Panc1 (cell line): ENCODE data around the gene ADPRH. TPM values are rescaled to one million over a fixed set of nuclear protein-coding genes. Genes with fewer than 3 reads are reported as not detected.

ENCODE experiments used
- ATAC-seq: fragments of 200-7000 bp; cut with Tn5 transposase; 2 replicates; pipeline ENCODE4 v1.9.1; 2020; ENCODE audit warnings: mild to moderate bottlenecking, moderate library complexity
- BruUV-seq: library from RNA; stranded (reverse); fragments of 400-500 nt; replicated peaks from 2 replicates; lab custom pipeline; 2021; lab: Mats Ljungman, UMichigan
- CTCF ChIA-PET: fragments of 300-600 bp; sonication (Branson Sonifier 250); formaldehyde crosslinking; loops from one replicate; lab custom pipeline; 2022; ENCODE audit warnings: antibody characterized with exemption; lab: Charles Lee
- POLR2A ChIA-PET: fragments of 300-600 bp; sonication (Branson Sonifier 250); formaldehyde crosslinking; loops from one replicate; lab custom pipeline; 2022; ENCODE audit warnings: antibody characterized with exemption; lab: Charles Lee
- DNase-seq: peaks from one replicate; pipeline ENCODE4 v3.0.0-alpha.2; 2010; ENCODE audit warnings: low read depth, low spot score
- H3K27ac ChIP-seq: 2 replicates; pipeline ENCODE4 v1.5.1; 2011; ENCODE audit warnings: mild to moderate bottlenecking, low read length, inconsistent platforms
- H3K27me3 ChIP-seq: fragments of 200-500 bp; sonication (Bioruptor generic); 2 replicates; pipeline ENCODE4 v1.6.0; 2014; ENCODE audit warnings: low read length, inconsistent platforms; ENCODE audit not compliant: control insufficient read depth, insufficient read depth
- H3K36me3 ChIP-seq: fragments of 200-500 bp; sonication (Bioruptor generic); 2 replicates; pipeline ENCODE4 v1.5.1; 2014; ENCODE audit warnings: inconsistent platforms, mild to moderate bottlenecking, low read length, moderate library complexity; ENCODE audit not compliant: control insufficient read depth, insufficient read depth
- H3K4me1 ChIP-seq: 2 replicates; pipeline ENCODE4 v1.5.1; 2011; ENCODE audit warnings: inconsistent platforms, mild to moderate bottlenecking, low read length, moderate library complexity; ENCODE audit not compliant: control insufficient read depth, insufficient read depth
- H3K4me3 ChIP-seq, 2 experiments: 2 replicates each; pipeline ENCODE4 v1.5.1; 2011 to 2012; ENCODE audit warnings: low read depth in 2 of 2, low read length in 2 of 2, mild to moderate bottlenecking in 2 of 2, inconsistent platforms in 1 of 2, moderate library complexity in 1 of 2
- H3K9me3 ChIP-seq: fragments of 200-500 bp; sonication (Bioruptor generic); 2 replicates; pipeline ENCODE4 v1.5.1; 2014; ENCODE audit warnings: low read depth, mild to moderate bottlenecking, inconsistent platforms, low read length, moderate library complexity; ENCODE audit not compliant: control insufficient read depth, insufficient read depth
- POLR2AphosphoS5 ChIP-seq: IDR thresholded peaks from 2 replicates; pipeline ENCODE4 v1.6.1; 2012; ENCODE audit warnings: mild to moderate bottlenecking, low read depth, low read length, moderate library complexity
- REST ChIP-seq, 2 experiments: IDR thresholded peaks; 2 replicates each; pipeline ENCODE4 v1.6.1; 2011 to 2012; ENCODE audit warnings: low read depth in 2 of 2, control low read depth in 1 of 2, low read length in 1 of 2, mild to moderate bottlenecking in 1 of 2, moderate library complexity in 1 of 2; ENCODE audit not compliant: insufficient read depth in 1 of 2
- SIN3A ChIP-seq: IDR thresholded peaks from 2 replicates; pipeline ENCODE4 v1.6.1; 2012; ENCODE audit warnings: low read depth, mild to moderate bottlenecking, low read length, moderate library complexity, borderline replicate concordance; ENCODE audit not compliant: insufficient read depth
- TCF7L2 ChIP-seq: IDR thresholded peaks from 2 replicates; pipeline ENCODE4 v1.6.1; 2011; ENCODE audit warnings: mild to moderate bottlenecking, low read depth, low read length, inconsistent platforms
- in situ Hi-C: cut with HindIII; loops from 2 replicates; pipeline ENCODE4 v1.10.0; 2016; ENCODE audit warnings: low sequenced_read_pairs, low pct_unique_long_range_greater_than_20kb
- intact Hi-C: fragments of 100-400 bp; cut with micrococcal nuclease; formaldehyde crosslinking; loops from one replicate; pipeline ENCODE4 v1.10.0; 2022; ENCODE audit not compliant: unreplicated experiment
- total RNA-seq: library from RNA; stranded (reverse); gene quantifications from one replicate; pipeline ENCODE4 v1.2.1, GENCODE V29; 2021; ENCODE audit not compliant: unreplicated experiment
- TF ChIP-seq, protein P1 (sequence below): fragments of 450-650 bp; IDR thresholded peaks from 2 replicates; pipeline ENCODE4 v1.5.1; 2017; ENCODE audit warnings: mild to moderate bottlenecking

Gene ADPRH
- total RNA-seq, 1 experiment from 2014 or later = 7.8 TPM

DNA sequence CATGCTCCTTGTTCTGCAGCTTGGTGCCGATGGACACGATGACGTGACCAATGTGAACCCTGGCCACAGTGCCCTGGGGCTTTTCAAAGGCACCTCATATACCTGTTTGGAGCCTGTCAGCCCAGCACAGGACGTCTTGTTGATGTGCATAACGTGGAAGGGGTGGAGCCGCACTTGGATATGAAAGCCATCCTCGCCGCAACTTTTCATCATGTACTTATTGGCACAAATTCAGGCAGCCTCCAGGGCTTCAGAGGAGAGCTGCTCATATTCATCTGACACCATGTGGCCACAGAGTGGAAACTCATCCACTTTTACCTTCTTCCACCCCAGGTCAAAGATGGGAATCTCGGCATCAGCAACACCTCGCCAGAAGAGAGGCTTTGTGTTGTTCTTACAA lies 56.4 kb downstream of the ADPRH start:
- POLR2A ChIA-PET = no interaction called here
- Histone ChIP-seq H3K27me3 (peaks cover 2% of the 10 kb centered on the region; the same call in 1 of the 2 replicates), H3K27ac (no peak overlapping the region), H3K4me1 (no peaks in the 10 kb centered on the region), H3K4me3 (no peak overlapping the region), H3K9me3 (no peaks in the 10 kb centered on the region), H3K36me3 (no peaks in the 10 kb centered on the region)
- no peak for DNase-seq
- CTCF ChIA-PET = no interaction called here
- BruUV-seq = no TSS peak
- in situ Hi-C loops (no loop called here), intact Hi-C loops (no loop called here)
- TF ChIP-seq REST (IDR thresholded peaks at IDR 0.05; ENCODE audit: insufficient read depth in 1 of 2, low read depth in 2 of 2, low read length in 1 of 2) (no peak), SIN3A (no peak), TCF7L2 (no peak), POLR2AphosphoS5 (no peak)
- TF ChIP-seq, protein P1, sequence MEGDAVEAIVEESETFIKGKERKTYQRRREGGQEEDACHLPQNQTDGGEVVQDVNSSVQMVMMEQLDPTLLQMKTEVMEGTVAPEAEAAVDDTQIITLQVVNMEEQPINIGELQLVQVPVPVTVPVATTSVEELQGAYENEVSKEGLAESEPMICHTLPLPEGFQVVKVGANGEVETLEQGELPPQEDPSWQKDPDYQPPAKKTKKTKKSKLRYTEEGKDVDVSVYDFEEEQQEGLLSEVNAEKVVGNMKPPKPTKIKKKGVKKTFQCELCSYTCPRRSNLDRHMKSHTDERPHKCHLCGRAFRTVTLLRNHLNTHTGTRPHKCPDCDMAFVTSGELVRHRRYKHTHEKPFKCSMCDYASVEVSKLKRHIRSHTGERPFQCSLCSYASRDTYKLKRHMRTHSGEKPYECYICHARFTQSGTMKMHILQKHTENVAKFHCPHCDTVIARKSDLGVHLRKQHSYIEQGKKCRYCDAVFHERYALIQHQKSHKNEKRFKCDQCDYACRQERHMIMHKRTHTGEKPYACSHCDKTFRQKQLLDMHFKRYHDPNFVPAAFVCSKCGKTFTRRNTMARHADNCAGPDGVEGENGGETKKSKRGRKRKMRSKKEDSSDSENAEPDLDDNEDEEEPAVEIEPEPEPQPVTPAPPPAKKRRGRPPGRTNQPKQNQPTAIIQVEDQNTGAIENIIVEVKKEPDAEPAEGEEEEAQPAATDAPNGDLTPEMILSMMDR = no peak
- no peak for ATAC-seq

DNA sequence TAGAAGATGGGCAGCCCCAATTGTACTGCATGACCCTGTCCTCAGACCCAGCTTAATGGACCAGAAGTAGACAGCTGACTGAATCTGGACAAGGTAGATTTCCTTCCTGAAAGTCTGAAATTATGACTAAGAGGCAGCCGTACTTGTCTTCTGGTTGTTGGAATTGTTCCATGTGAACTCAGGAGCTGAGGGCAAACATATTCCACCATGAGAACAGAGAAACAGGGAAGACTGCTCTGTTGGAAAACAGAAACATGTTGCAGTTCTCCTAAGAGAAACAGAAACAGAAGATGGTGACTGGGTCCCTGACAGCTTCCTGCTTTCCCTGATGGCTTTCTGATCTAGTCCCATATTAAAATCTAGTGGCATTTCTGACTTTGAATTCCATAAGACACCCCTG lies 57.0 kb downstream of the ADPRH start:
- in situ Hi-C loops = no loop called here
- intact Hi-C loops = no loop called here
- TF ChIP-seq TCF7L2 (no peak), SIN3A (no peak), POLR2AphosphoS5 (no peak), REST (IDR thresholded peaks at IDR 0.05; ENCODE audit: insufficient read depth in 1 of 2, low read depth in 2 of 2, low read length in 1 of 2) (no peak)
- TF ChIP-seq, protein P1 = no peak
- Histone ChIP-seq H3K27me3 (peaks cover 2% of the 10 kb centered on the region; the same call in 1 of the 2 replicates), H3K27ac (no peak overlapping the region), H3K4me1 (no peaks in the 10 kb centered on the region), H3K4me3 (no peak overlapping the region), H3K9me3 (no peaks in the 10 kb centered on the region), H3K36me3 (no peaks in the 10 kb centered on the region)
- ATAC-seq (no peak), DNase-seq (no peak)
- POLR2A ChIA-PET = no interaction called here
- BruUV-seq = no TSS peak
- CTCF ChIA-PET = no interaction called here
